Measurements from ENCODE around the gene MPHOSPH10.
"Not testable (repeated sequence)": the region's sequence is repeated elsewhere in the genome, so short reads cannot be mapped to it uniquely, and the experiment has no call there.

The MPHOSPH10 gene

DNA sequence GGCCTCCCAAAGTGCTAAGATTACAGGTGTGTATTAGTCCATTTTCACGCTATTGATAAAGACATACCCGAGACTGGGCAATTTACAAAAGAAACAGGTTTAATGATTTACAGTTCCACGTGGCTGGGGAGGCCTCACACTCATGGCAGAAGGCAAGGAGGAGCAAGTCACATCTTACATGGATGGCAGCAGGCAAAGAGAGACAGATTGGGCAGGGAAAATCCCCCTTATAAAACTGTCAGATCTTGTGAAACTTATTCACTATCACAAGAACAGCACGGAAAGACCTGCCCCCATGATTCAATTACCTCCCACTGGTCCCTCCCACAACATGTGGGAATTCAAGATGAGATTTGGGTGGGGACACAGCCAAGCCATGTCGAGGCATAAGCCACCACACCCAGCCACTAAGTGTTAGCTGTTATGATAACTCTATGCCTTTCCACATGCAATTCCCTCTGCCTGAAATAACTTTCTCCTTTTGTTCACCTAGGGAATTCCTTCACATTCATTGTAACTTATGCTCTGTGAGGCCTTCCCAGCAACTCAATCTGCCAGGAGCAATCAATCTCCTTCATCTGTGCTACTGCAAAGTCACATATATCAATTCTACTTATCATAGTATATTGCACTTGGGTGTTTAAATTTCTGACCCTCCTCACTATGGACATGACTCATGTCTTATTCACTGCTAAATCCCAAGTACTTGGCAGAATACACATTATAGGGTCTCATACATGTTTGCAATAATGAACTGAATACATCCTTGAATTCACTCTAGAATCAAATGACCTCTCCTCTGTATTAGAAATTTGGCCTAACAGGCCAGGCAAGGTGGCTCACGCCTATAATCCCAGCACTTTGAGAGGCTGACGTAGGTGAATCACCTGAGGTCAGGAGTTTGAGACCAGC lies 7.8 kb upstream of the MPHOSPH10 start:
- DNase-seq (ENCODE audit: low read depth) = no peak

DNA sequence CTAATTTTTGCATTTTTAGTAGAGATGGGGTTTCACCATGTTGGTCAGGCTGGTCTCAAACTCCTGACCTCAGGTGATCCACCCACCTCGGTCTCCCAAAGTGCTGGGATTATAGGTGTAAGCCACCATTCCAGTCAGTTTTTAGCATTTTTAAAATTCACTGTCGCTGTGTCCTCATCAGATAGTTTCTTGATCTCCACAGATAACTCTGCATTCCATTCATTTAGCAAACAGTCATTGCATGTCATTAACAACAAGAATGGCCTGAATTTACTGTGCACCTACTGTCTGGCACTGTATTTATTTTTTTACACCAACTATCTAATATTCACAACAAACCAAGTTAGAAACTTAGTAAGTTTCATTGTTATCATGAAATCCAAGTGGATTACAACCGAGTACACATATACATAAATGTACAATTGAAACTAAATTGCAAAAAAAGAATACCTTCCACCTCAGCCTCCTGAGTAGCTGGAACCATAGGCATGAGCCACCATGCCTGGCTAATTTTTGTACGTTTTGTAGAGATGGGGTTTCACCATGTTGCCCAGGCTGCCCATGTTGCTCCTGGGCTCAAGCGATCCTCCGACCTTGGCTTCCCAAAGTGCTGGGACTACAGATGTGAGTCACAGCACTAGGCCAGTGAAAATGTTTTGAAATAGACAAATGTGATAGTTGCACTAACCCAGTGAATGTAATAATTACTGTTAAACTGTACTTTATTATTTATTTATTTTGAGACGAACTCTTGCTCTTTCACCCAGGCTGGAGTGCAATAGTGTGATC lies 4.7 kb upstream of the MPHOSPH10 start:
- no peak for DNase-seq (ENCODE audit: low read depth)

DNA sequence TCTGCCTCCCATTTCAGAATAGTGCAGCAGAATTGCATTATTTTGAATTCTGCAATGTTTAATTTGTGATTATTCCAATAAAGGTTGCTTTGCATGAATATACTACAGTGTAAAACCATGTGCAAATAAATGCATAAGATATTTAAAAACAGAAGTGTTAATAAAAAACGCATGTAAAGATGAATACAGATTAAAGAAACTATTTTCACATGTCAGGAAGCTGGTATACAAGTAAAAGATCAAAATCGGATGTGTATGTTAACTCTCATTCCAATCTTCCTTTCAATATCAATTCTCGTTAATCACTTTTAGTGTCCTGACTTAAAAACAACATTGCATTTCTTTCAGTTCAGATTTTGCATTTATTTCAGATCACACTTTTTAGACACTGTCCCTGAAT lies 3.5 kb upstream of the MPHOSPH10 start:
- no peak for DNase-seq (ENCODE audit: low read depth)

DNA sequence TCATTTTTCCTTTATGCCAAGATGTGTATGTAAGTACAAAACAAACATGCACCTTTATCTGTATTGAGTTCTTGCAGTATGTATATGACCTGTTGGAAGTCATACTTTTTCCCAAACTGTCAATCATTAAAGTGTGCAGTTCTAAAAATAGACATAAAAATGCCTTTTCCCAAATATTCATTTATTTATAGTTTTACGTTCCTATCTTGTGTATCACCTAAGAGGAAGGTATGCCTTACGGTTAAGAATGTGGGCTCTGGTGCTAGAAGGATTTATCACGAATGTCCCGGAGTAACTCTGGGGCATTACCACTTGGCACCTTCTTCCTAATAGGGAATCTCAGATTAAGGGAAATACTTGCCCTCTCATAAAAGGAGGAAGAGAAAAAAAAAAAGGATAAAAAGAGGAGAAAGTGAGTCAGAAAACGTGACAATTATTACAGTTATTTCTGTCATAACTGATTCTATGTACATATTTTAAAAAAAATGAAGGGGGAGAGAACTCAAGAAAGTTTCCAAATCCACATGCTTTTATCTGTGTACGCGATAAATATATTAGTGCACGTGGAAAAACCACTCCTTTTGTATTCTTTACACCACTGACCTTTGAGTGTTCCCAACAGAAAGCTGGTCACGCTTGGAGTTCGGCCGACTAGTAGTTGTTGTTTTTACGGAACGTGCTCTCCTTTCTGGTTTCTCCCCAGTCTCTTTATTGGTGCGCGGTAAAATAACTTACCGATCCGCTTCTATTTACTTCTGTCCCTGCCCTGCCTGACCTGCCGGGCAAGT lies 1.1 kb upstream of the MPHOSPH10 start:
- no peak for DNase-seq (ENCODE audit: low read depth)

DNA sequence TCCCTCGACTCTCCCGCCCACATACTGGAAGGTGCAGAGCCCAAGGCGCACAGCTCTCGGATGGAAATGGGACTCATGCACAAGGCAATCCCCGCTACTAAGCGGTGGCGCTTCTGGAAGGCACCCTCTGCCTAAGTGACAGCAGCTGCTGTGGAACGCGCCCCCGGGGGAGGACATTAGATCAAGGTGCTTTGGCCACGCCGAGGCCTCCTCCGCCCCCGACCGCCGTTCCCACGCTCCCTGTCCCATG lies 607 bp upstream of the MPHOSPH10 start:
- DNase-seq (ENCODE audit: low read depth) = no peak

DNA sequence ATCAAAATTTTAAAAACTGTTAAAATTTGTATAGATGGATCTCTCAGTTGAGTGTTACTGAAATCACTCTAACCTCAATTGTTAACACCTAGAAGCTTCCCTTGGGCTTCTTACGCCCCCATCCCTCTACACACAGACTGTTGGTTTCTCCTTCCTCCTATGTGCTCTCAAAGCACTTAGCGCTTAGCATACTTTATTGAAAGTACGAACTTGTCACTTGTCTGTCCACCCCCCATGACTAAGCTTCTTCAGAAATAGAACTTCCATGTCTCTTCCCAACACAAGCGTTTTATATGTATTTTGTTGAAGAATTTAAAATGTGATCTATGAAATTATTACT lies 441 bp downstream of the MPHOSPH10 start:
- DNase-seq (ENCODE audit: low read depth) = no peak

DNA sequence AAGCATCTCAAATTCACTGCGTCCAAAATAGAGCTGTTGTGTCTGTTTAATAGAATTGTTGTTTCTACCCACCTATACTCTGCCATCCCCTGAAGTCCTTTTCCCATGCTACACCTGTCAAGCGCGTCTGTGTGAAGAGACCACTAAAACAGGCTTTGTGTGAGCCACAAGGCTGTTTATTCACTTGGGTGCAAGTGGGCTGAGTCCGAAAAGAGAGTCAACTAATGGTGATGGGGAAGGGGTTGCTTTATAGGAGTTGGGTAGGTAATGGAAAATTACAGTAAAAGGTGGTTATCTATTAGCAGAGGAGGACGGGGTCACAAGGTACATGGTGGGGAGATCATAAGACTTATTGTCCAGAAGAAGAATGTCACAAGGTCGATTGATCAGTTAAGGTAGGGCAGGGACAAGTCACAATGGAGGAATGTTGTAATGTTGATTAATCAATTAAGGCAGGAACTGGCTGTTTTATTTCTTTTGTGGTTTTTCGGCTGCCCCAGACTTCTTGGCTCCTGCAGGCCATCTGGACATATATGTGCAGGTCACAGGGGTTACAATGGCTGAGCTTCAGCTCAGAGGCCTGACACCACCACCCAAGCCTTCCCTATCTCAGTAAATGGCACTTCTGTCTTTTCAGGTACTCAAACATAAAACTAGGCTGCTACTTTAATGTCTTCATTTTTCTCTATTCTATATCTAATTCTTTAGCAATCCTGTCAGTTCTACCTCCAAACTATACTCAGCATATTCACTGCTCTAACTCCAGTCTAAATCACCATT lies 1.1 kb downstream of the MPHOSPH10 start:
- not testable (repeated sequence) for DNase-seq (ENCODE audit: low read depth)

DNA sequence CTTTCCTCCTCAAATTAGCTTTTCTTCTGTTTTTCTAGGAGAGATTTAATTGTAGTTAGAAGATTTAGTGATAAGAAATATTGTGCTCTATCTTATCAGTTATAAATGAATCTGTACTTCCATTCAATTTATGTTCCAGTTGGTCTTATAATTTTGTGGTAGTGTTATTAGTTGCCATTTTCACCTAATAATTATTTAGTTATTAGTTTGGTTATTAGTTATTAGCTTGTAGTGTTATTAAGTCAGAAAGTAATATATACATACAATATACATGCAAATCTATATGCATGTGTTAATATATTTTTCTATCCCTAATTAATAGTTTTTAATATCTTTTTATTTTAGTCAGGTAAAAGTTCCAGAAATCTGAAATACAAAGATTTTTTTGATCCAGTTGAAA lies 3.2 kb downstream of the MPHOSPH10 start:
- no peak for DNase-seq (ENCODE audit: low read depth)

DNA sequence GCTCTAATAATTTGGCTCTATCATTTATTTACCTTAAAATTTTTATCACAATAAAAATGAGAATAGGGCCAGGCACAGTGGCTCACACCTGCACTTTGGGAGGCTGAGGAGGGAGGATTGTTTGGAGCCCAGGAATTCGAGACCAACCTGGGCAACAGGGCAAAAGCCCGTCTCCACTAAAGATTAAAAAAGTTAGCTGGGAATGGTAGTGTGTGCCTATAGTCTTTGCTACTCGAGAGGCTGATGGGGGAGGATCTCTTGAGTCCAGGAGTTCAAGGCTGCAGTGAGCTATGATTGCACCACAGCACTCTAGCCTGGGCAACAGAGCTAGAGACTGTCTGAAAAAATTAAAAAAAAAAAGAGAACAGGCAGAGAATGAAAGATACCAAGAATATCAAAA lies 5.7 kb downstream of the MPHOSPH10 start:
- no peak for DNase-seq (ENCODE audit: low read depth)

DNA sequence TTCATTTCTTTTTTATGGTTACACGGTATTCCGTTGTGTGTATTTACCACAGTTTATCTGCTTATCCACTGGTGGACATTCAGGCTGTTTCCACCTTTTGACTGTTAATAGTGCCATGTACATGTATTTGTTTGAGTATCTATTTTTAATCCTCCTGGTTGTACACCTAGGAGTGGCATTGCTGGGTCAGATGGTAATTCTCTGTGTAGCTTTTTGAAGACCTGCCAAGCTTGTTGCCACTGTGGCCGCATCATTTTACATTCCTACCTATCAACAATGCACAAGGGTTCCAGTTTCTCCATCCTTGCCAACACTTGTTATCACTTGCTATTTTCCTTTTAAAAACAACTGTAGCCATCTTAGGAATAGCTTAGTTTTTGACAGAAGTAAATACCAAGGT lies 13.3 kb downstream of the MPHOSPH10 start:
- DNase-seq (ENCODE audit: low read depth) = no peak

DNA sequence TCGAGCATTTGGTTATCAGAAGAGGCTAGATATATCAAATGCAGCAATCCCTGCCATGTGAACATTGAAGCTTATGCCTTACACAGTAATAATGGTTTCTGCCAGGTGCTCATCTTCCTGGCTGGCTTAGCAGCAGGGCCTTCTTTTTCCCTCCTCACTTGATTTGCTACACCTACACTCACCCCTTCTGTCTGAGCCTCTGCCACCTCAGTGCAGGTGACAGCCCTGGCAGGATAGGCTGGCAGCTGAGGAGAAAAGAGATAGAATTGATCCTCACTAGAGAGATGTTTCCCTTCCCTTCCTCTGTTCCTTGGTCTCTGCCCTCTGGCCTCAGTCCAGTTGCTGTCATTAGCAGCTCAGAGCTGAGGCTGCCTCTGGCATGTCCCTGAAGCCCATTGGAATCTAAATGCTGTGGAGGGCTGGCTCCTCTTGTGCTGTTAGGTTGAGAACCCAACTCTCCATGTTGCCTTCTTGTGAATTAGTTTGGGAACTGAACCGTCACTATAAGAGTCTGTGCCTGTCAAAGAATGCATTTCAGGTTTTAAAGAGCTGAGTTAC lies 18.2 kb downstream of the MPHOSPH10 start:
- no peak for DNase-seq (ENCODE audit: low read depth)

DNA sequence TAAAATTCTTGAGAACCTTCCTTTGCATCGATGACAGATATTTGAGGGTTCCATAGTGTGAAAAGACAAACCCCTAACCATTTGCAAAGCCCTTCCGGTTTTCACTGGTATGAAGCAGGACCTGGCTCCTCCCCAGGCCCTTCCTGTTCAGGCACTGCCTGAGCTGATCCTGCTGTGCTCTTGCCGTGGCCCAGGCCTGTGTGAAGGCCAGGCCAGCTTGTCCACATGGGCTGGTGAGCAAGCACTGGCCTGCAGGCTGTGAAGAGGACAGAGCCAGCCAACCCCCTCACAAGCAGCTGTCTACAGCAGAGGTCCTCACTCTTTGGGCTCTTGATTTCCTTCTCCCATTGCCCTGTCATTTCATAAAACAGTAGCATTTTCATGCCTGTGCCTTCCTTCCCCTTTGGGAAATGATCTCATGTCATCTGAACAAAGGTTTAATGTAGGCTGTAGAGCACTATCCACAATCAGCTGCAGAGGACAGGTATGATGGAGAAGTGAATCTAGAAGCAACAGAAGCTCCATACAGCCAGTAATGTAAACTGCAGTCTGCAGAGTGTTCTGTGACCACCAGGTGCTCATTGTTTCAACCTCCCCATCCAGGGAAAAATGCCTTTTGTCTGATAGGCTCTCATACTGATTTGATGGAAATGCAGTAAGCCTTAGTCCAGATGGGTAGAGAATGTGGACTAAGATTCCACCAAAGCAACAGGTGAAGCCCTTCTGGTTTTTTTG lies 19.8 kb downstream of the MPHOSPH10 start:
- no peak for DNase-seq (ENCODE audit: low read depth)

DNA sequence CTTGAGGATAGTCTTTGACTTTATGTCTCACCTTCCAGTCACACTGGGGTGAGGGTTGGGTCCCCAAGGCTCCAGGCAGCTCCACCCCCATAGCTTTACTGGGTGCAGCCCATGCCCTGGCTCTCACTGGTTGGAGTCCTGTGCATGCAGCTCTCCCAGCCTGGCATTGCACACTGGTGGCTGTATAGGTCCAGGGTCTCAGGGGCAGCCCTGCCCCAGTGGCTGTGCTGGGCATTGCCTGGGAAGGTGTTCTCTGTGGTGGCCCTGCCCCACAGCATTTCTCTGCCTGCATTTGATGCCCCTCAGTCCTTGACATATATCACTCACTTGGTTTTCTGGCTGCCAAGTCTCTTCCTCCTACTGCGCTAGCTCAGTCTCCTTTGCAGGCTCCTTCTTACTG lies 21.2 kb downstream of the MPHOSPH10 start:
- no peak for DNase-seq (ENCODE audit: low read depth)

DNA sequence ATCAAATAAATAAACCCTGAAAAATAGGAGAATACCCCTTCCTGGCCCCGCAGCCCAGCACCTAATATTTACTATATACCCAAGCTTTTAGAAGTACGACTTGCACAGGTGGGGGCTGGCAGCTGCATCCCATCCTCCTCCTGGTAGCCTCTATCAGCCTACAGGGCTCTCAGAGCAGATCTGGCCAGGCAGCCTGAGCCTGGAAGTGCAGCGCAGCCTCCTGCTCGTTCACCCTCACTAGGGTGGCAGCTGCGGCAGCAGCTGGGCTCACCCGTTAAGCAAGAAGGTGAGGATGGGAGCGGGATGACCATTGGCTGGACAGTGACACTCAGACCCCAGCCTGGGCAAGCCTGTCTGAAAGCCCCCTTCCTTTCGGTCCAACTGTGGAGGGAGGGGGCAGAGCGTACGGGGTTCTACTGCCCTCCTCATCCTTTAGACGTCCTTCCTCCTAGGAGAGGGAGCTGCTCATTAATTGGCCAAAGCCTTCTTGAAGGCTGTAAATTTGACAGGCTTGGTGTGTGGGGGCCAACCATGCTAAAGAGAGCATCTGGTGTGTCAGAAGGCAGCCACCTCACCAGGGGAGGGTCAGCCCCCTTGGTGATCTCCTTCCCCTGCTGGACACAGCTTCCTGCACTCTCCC lies 23.3 kb downstream of the MPHOSPH10 start:
- DNase-seq (ENCODE audit: low read depth) = no peak

DNA sequence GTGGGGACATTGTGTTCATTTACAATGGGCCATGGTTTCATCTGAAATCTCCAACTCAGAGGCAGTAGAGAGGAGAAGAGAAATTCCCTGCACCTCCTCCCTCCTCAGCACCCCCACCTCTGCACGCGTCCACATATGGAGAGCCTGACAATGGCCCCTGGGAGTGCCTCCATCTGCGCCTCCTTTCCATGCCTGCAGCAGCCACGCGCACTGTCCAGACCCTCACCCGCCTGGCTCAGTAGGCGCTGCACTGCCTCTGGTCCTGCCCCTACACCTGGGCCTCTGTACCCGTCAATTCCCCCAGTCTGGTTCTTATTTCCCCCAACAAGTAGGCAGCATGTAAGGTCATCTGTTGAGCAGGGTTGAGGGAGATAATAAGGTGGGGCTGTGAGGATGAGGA lies 23.8 kb downstream of the MPHOSPH10 start:
- no peak for DNase-seq (ENCODE audit: low read depth)

DNA sequence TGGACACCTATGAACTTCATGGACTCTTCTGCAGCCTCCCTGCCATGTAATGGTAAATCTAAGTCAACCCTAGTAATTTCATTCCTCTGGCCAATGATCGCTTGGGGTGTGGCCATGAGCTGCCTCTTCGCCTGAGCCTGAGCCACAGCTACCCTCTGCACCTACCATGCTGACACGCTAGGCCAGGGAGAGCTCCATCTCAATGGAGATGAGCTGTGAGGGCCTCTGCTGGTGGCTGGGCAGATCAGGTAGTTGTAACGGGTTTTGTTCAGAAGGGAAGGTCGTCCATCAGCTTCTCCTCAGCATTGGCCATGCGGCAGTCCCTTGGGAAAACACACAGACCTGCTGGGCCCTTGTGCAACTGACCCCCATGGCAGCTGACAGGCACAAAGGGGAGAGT lies 24.4 kb downstream of the MPHOSPH10 start:
- no peak for DNase-seq (ENCODE audit: low read depth)

DNA sequence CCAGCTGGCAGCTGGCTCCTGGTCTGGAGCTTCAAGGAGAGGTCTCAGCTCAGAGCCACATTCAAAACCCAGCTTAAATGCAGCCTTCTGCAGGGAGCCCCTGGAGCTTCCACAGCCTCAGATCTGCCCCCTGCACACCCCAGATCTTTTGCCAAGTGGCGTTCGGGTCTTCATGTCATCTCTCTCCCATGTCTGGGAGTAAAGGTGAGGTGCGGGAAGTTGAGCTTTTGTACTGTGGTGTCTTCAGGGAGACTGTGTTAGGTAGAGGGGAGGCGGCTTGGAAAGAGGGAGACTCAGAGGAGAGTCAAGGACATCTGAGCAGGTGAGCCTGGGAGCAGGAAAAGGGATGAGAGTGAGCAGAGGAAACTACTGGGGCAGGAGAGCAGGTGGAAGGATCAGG lies 25.4 kb downstream of the MPHOSPH10 start:
- DNase-seq (ENCODE audit: low read depth) = no peak

DNA sequence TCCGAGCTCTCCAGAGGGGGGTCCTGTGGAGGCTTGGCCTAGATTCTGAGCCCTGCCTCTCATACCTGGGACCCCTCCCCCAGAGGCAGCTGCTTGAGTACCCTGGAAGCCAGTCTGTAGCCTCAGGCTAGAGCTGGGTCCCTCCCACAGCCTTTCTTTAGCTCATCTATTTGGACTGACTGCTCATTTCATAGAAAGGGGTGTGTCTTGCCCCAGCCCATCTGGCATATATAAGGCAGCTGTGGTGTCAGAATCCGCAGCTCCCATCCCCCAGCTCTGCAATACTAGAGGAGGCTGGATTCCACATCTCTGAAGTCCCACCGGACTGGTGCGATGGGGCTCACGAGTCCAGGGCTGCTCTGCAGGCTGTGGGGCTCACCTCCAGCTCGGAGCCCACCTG lies 26.1 kb downstream of the MPHOSPH10 start:
- no peak for DNase-seq (ENCODE audit: low read depth)

DNA sequence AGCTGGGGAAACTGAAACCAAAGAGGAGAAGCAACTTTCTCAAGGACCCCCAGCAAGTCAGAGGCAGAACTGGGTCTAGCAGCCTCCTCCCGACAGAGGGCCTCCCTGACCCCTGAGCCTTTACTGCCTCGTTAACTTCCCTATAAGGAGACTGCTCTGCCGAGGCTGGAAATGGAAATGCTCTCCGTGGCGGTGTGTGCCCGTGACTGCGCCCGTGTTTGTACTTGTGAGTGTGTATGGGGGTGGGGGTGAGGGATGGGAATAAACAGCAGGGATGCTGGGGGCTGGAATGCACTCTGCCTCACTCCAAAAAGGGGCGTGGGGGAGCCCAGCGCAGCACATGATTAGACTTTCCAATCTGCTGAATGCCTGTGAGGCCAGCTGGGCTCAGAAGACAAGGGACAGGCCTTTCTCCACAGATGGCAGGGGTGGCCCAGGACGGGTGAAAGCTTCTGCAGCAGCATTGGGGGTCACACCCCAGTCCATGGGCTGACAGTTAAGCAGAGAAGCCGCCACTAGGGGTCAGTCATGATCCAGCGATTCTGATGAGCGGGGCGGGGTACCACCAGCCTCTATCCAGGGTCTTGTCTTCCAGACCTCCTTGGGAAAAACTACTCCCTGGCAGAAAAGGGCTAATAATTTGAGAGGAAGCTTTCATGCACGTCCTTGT lies 26.8 kb downstream of the MPHOSPH10 start:
- peak; percentile 29 for DNase-seq (ENCODE audit: low read depth)

DNA sequence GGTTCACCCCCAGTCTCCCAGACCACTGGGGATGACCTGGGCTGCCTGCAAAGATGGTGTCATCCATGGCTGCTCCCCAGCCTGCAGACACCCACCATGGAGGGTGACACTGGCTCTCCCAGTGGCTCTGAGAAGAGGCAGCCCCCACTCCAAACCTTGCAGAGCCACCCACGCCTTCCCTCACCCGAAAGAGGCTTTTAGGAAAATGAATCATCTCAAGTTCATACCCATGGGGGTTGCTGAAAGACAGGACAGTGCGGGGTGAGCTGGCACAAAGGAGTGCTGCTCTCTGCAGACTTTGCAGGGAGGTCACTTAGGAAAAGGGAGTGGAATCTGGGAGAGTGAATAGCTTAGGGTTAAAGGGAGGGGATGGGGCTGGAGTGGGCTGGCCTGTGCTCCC lies 36.4 kb downstream of the MPHOSPH10 start:
- no peak for DNase-seq (ENCODE audit: low read depth)

Data from activated T-helper 1 cell treated with Interleukin-2 at 50 U/mL for 16 hours (primary cell).